Fibroblast of skin of abdomen (primary cell): ENCODE data around the gene HPSE2.
"Not testable (repeated sequence)": the region's sequence is repeated elsewhere in the genome, so short reads cannot be mapped to it uniquely, and the experiment has no call there.

Experiments used
- DNase-seq: peaks from one replicate; pipeline ENCODE4 v3.0.0-alpha.2; 2013

HPSE2 gene

GRCh38 chr10:99161165-99161564 is 74.5 kb downstream of the HPSE2 start:
- DNase-seq = no peak

GRCh38 chr10:99143651-99144050 is 92.0 kb downstream of the HPSE2 start:
- DNase-seq = no peak

GRCh38 chr10:99143011-99143410 is 92.6 kb downstream of the HPSE2 start:
- no peak for DNase-seq

GRCh38 chr10:99132897-99133296 is 102.8 kb downstream of the HPSE2 start:
- DNase-seq = not testable (repeated sequence)

GRCh38 chr10:99125879-99126278 is 109.8 kb downstream of the HPSE2 start:
- no peak for DNase-seq

- no peak for DNase-seq
Observed at GRCh38 chr10:99124376-99124775, 111.3 kb downstream of the HPSE2 start.

- no peak for DNase-seq
Observed at GRCh38 chr10:99123851-99124250, 111.8 kb downstream of the HPSE2 start.

GRCh38 chr10:99123336-99123735 is 112.3 kb downstream of the HPSE2 start:
- no peak for DNase-seq

- no peak for DNase-seq
Observed at GRCh38 chr10:99119258-99119748, 116.3 kb downstream of the HPSE2 start.

- DNase-seq = no peak
Observed at GRCh38 chr10:99115703-99116102, 119.9 kb downstream of the HPSE2 start.

- DNase-seq = no peak
Observed at GRCh38 chr10:99085358-99085757, 150.3 kb downstream of the HPSE2 start.

- DNase-seq = no peak
Observed at GRCh38 chr10:99084161-99084560, 151.5 kb downstream of the HPSE2 start.

GRCh38 chr10:99080275-99080945 is 155.2 kb downstream of the HPSE2 start:
- DNase-seq = no peak

- no peak for DNase-seq
Observed at GRCh38 chr10:99062591-99062990, 173.1 kb downstream of the HPSE2 start.

GRCh38 chr10:99058762-99059161 is 176.9 kb downstream of the HPSE2 start:
- DNase-seq = no peak

- no peak for DNase-seq
Observed at GRCh38 chr10:99057936-99058690, 177.5 kb downstream of the HPSE2 start.

- no peak for DNase-seq
Observed at GRCh38 chr10:99045671-99046070, 190.0 kb downstream of the HPSE2 start.

- DNase-seq = no peak
Observed at GRCh38 chr10:99042051-99042771, 193.4 kb downstream of the HPSE2 start.

- no peak for DNase-seq
Observed at GRCh38 chr10:99041468-99041867, 194.2 kb downstream of the HPSE2 start.

GRCh38 chr10:99013885-99014284 is 221.8 kb downstream of the HPSE2 start:
- DNase-seq = no peak

- no peak for DNase-seq
Observed at GRCh38 chr10:99010286-99010685, 225.4 kb downstream of the HPSE2 start.

- no peak for DNase-seq
Observed at GRCh38 chr10:99008054-99008453, 227.6 kb downstream of the HPSE2 start.

GRCh38 chr10:99007457-99007856 is 228.2 kb downstream of the HPSE2 start:
- DNase-seq = no peak
